HG03457 (cell line): Measurements from ENCODE around the gene ZSCAN21.

Source experiments
- ATAC-seq: cut with Tn5 transposase; IDR thresholded peaks from one replicate; pipeline ENCODE4 v1.9.1; 2021; ENCODE audit warnings: moderate number of reproducible peaks; ENCODE audit not compliant: unreplicated experiment

Gene ZSCAN21

DNA sequence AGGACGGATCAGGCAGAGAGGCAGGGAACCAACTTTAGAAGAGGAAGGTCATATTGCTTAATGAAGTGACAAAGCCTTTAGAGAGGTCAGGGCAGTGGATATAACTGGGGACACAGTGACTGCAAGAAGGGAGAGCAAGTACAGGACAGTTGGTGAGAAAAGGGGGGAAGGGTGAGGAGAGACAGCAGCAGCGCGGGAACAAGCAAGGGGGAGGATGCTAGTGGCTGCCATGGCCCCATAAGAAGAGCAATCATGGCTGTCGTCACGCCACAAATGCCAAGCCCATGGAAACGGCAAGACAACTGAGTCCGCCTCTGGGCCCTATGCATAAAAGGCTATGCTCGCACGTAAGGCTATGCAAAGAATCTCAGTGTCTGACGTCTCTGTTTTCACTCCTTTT, 22.9 kb downstream of the ZSCAN21 start:
- ATAC-seq, result no peak

DNA sequence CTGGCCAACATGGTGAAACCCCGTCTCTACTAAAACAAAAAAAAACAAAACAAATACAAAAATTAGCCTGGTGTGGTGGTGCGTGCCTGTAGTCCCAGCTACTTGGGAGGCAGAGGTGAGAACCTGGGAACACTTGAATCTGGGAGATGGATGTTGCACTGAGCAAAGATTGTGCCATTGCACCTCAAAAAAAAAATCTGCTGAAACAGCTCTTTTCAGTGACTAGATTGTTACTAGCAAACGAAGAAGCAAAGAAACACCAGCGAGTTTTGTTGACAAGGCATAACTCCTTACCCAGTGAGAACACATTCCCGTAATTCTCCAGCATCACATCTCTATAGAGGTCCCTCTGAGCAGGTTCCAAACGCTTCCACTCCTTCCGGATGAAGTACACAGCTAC, 25.3 kb downstream of the ZSCAN21 start:
- ATAC-seq, result no peak

DNA sequence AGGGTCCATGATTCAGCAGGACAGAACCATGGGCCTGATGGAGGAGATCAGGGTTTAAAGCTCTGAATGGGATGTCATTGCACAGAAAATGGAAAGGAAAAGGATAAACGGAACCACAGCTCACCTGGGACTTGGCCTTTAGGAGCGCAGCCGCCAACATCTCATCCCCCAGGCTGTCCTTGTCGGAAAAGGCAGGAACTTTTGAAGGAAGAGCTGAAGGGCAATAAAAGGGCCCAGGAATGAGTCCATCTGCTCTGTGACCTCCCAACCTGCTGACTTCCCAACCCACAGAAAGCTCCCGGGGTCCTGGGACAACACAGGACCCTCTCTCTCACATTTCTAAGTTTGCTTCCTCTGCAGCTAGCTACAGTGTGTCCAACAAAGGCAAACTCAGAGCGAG, 25.8 kb downstream of the ZSCAN21 start:
- ATAC-seq, result no peak

DNA sequence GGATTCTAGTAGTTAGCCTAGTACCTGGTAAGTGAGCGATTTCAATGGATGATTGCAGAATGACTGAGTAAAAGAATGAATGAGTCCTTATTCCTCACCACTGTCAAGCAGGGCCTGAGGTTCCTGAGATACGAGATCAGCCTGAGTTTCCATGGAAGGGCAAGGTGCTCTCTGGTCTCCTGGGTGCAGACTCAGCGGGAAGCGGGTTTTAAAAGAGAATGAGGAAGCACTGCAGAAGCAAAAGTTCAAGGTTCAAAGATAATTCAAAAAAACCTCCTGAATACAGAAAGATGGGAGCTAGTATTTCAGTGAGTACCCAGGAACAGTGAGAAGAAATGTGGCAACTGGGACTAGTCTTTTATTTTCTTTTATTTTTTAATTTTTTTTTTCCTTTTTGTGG, 27.6 kb downstream of the ZSCAN21 start:
- ATAC-seq, result no peak

DNA sequence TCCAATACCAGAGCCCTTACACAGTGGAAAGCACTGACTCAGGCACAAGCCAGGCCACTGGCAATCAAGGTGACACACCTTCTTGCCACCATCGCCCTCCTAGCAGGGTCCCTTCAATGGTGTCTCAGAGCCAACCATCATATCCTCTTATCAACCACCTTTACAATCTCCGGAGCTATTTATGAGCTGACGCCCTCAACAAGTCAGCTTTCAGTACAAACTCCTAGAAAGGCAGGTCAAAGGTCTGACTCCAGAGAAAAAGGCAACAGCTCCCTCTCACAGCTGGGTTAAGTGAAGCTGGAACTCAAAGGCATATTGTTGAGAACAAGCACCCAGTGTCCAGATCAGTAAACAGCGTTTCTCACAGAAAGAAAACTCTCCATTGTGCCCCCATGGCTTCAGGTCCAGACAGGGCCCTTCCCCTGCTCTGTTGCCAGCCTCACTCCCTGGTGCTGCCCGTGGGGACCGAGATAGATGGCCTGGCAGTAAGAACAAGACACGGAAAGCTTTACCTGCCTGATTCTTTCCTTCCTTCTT, 29.5 kb downstream of the ZSCAN21 start:
- no peak for ATAC-seq

DNA sequence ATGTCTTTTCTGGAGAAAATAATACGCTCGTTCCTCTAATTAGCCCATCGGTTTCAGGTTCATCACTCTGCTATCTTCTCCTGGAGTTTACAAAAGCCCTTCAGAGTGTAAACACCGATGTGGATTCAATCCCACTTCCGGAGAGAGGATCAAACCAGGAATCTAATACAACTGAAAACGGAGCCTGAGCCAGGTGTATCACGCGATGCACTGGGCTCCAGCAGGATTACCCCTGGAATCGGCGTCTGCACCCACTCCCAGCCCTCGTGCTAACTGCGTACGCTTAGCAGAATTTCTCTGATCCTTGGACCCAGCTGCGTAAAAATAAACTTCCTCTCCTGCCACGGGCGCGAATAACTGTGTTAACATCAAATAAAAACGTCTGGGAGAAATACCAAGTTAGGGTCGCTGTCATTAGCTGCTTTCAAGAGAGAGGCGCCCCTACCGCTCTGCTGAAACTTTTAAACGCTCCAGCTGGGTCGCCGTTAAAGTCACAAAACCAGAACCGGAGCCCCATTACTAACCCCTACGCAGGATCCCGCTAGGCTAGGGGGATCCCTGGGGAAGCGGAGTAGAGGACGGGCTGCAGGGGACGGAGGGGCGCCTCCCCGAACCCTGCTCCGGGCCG, 31.4 kb downstream of the ZSCAN21 start:
- no peak for ATAC-seq

DNA sequence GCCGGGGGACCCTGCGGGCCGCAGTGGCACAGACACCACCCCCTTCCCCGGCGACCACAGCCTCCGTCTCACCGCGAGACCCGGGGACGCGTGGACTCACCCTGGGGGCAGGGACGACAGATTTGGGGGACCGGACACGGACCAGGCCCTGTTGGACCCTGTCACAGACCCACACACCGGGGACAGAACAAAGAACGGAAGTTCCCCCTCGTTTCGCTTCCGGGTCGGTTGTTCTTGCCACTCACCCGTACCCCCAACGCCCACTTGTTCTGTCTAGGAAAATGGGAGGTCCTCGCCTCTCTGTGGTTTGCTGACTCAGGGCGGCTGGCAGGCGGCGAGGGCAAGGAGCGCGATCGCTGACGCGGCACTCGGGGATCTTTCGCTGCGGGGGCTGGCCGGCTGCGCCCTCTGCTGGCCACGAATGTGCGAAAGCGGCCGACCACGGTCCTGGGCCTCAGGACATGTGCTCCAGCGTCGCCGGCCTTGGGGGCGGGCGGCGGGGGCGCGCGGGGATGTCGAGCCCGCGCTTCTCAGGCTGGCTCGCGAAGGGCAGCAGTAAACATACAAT, 32.0 kb downstream of the ZSCAN21 start, which contains the start of gene ZNF3:
TSS of gene ZNF3 (minus strand) at position 189 of the 568 bp plus-strand sequence. CDS start 4,366 bp downstream, outside the sequence.
- peak; percentile 59 for ATAC-seq

DNA sequence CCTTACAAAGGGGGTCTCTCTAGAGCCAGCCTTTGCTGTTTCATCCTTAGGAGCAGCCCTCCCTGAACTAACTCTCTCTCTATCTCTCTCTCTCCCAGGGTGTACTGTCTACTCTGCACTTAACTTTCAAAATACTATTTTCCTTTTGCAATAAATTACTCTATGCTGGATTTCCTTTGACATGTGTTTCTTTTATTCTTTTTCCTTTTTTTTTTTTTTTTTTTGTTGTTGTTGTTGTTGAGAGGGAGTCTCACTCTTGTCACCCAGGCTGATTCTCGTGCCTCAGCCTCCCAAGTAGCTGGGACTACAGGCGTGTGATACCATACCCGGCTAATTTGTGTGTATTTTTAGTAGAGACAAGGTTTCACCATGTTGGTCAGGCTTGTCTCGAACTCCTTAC, 33.4 kb downstream of the ZSCAN21 start:
- ATAC-seq, result no peak

DNA sequence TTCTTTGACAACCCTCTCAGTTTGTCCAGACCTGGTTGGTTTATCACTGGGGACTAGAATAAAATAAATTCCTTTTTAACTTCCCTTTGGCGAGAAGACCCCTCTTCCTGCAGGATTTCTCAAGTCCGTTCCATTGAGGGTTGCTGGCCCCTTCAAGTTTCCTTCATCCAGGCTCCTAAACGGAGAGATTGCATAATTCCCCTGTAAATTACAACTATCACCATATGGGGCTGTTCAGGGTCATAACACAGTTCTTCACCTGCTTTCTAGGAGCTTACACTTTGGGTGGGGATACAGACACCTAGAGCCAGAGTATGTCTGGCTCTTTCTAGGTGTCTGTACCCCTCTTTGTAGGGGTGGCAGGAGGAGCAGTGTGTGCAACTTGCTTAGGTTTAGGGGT, 35.9 kb downstream of the ZSCAN21 start:
- no peak for ATAC-seq

DNA sequence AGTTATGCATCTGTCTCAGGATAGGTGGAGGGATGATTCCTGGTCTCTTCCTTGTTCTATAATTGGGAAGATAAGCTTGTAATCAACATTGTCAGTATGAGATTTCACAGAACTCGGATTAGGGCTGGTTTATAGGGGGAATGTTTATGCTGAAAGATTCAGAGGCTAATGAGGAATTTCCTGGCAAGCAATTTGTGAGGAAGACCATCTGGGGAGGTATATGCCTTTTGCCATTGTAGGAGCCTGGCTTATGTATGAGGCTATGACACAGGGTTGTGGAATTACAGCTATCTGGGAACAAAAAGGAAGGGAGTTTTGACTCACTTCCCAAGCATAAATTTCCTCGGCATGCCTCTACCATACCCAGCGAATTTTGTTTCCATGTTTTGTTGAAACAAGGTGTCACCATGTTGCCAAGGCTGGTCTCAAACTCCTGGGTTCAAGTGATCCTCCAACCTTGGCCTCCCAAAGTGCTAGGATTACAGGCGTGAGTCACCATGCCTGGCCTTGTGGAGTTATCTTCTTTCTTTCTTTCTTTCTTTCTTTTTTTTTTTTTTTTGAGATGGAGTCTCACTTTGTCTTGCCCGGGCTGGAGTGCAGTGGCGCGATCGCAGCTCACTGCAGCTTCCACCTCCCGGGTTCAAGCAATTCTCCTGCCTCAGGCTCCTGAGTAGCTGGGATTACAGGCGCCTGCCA, 37.6 kb downstream of the ZSCAN21 start:
- ATAC-seq, result no peak

DNA sequence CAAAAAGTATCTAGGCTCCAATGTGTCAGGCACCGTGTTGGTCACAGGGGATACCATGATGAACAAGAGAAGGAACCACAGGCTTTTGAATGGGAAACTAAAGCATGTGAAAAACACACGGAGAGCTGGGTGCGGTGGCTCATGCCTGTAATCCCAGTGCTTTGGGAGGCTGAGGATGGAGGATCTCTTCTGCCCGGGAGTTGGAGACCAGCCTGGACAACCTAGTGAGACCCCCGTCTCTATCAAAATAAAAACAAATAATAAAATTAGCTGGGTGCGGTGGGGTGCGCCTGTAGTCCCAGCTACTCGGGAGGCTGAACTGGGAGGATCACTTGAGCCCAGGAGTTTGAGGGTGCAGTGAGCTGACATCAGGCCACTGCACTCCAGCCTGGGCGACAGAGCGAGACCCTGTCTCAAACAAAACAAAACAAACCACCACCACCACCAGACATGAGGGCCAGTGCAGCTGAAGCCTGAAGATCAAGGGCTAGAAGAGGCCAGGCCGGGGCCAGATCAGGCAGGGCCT, 38.6 kb downstream of the ZSCAN21 start:
- ATAC-seq, result no peak

DNA sequence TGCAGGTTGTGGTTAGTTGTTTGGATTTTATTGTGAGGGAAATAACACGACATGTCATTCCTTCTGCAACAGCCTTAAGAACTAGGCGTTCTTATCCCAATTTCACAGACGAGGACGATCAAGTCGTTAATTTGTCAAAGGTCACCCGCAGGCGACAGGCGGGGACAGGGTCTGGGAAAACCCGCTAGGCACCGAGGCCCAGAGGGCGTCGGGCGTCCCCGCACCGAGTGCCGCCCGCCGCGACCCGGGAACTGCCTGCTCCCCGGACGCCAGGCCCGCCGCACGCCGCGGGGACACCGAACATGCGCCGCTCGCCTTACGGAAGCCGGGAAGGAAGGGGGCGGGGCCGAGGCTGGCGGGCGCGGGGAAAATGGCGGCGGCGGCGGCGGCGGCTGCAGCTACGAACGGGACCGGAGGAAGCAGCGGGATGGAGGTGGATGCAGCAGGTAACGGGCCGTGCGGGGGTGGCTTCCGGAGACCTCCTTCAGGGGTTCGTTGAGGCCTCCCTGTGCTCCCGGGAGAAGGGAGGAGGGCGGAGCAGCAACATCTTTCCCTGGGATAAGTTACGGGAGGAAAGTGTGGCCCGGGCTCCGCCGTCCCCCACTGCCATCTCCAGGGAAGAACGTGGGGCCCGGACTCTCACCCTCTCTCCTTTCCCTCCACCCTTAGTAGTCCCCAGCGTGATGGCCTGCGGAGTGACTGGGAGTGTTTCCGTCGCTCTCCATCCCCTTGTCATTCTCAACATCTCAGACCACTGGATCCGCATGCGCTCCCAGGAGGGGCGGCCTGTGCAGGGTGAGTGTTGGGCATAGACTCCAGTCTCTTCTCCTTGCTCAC, 39.3 kb downstream of the ZSCAN21 start, which contains the start of gene COPS6:
TSS of gene COPS6 (plus strand) at position 349 of the 837 bp plus-strand sequence. CDS start at position 371, 22 bp downstream.
- ATAC-seq, result no peak

DNA sequence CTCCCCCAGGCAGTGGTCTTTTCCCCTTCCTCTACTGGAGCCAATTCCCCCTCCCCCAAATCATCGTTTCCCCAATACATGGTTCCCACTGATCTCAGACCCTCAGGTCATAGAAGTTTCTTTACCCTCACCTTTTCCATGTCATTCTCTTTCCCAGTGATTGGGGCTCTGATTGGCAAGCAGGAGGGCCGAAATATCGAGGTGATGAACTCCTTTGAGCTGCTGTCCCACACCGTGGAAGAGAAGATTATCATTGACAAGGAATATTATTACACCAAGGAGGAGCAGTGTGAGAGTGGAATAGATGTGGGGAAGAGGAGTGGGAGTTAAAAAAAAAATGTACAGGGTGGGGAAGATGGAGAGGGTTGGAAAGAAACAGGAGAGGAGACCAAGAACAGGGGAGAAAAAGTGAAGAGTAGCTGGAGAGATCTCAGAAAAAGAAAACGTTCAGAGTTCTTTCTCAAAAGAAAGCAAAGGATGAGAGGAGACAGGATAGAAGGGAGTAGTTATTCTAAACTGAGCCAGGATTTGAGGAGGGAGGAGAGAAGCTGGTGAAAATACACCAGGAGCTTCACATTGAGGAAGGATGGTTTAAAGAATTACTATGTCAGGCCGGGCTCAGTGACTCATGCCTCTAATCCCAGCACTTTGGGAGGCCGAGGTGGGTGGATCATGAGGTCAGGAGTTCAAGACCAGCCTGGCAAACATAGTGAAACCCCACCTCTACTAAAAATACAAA, 40.1 kb downstream of the ZSCAN21 start:
- ATAC-seq, result no peak

DNA sequence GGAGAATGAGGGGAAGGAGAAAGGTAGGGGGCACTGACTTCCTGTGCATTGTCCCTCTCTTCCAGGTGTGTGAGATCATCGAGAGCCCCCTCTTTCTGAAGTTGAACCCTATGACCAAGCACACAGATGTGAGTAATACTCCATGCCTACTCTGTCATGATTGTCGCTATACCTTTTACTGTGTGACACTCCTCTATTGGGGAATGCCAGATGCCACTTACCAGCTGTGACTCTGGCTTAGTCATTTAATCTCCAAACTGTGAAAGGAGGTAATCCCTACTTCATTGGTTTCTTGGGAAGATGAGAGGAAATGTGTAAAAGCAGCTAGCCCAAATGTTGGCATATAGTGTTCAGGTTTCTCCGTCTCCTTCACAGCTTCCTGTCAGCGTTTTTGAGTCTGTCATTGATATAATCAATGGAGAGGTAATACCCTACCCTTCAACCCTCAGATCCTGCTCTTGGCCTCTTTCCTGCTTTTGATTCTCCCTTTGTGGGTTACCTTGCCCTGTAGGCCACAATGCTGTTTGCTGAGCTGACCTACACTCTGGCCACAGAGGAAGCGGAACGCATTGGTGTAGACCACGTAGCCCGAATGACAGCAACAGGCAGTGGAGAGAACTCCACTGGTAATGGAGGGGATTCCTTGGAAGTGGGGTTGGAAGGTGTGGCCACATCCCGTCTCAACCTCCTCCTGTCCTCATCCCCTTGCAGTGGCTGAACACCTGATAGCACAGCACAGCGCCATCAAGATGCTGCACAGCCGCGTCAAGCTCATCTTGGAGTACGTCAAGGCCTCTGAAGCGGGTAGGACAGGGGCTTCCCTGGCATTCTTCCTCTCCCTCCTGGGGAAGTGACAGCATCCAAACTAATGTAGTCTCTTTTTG, 41.2 kb downstream of the ZSCAN21 start:
- no peak for ATAC-seq

DNA sequence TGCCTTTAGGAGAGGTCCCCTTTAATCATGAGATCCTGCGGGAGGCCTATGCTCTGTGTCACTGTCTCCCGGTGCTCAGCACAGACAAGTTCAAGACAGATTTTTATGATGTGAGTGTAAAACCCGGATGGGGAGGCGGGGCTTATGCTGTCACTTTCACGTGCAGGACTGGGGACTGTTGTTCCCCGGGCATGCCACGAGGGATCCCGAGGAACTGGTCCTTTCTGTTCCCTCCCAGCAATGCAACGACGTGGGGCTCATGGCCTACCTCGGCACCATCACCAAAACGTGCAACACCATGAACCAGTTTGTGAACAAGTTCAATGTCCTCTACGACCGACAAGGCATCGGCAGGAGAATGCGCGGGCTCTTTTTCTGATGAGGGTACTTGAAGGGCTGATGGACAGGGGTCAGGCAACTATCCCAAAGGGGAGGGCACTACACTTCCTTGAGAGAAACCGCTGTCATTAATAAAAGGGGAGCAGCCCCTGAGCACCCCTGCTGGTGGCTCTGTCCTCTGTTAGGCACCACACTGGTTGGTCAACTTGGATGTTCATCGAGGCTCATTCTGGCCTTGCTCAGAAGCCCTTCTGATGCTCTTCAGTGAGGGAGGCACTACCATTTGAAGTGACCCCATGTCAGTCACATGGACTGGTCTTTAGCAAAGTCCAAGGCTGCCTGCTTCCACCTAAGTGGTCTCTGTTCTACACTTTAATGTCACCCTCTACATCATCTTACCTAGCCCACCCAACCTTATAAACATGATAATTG, 42.0 kb downstream of the ZSCAN21 start:
- ATAC-seq, result no peak

DNA sequence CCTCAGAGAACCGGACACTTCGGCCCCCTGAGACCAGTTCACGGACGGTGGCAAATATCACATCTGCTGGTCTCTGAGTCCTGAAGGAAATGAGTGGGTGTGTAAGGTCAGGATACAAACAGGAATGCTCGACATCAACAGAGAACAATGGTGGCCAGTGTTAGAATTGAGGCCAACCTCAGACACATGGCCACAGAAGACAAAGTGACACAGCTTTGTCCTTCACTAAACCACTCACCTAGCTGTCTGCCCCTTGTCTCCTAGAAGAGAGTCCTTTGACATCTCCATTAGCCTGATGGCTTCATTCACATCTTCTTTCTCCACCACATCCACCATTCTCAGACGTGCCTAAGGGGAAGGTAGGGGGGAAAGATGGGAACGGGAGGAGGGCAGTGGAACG, 43.5 kb downstream of the ZSCAN21 start:
- ATAC-seq, result no peak

DNA sequence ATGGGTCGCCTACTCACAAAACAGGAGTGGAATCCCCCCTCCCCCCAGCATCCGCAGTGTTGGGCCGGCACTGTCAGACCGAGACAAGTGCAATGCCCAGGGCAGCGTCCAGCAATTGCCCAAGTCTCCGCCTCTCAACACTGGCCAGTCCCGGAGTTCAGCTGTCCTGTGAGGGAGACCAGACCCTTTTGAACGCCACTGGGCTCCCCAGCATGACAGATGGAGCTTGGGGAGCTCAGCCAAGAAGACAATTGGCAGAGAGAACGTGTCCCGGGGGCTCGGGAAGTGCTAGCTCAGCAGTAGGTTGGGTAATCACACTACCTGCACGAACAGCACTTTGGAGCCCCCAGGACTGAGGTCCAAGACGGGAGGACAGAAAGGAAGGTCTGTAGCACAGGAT, 43.9 kb downstream of the ZSCAN21 start:
- no peak for ATAC-seq

DNA sequence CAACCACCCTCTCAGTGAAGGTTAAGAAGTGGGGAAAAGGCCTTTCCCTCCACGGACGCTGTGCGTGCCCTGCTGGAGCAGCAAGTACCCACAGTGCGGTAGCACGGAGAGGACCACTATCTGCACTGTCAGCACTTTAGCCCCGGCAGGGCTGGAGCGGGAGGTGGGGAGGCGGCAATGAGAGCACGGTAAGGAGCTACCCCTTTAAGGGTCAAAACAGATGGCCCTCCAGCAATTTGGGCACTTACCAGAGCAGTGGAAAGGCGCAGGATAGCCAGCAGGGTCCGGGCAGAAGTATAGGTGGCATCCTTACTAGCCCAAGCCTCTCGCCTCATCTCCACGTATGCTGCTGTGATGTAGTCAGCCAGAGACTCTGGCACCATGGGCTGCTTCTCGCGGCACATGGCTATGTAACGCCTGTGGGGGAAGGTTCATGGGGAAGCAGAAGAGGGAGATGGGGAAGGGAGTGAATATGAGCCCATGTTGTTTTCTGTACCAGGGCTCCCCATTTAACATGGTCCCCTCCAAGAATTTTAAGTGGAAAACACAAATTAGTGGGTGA, 44.4 kb downstream of the ZSCAN21 start:
- ATAC-seq, result no peak
